Dermis microvascular lymphatic vessel endothelial cell (primary cell): ENCODE measurements around the gene DNER. TPM values are rescaled to one million over a fixed set of nuclear protein-coding genes. Genes with fewer than 3 reads are reported as not detected.
A peak's percentile ranks its signal among the peaks of the same experiment; 100 is the strongest.
"Not testable (repeated sequence)": the region's sequence is repeated elsewhere in the genome, so short reads cannot be mapped to it uniquely, and the experiment has no call there.

Experiments
- DNase-seq, 2 donors: peaks; one replicate each; pipeline versions ENCODE4 v3.0.0 to v3.0.0-alpha.2; 2010; ENCODE audit warnings: low read depth in 2 of 2
- total RNA-seq: library from RNA; depleted of rRNA; stranded (reverse); fragments of >200 nt; gene quantifications from 2 replicates; pipeline ENCODE4 v1.2.1, GENCODE V29; 2014

DNER gene
- total RNA-seq, 1 donor from 2014 or later: under 0.01 TPM

GRCh38 chr2:229622495-229623355, 91.6 kb downstream of the DNER start:
- DNase-seq: no peak

DNA sequence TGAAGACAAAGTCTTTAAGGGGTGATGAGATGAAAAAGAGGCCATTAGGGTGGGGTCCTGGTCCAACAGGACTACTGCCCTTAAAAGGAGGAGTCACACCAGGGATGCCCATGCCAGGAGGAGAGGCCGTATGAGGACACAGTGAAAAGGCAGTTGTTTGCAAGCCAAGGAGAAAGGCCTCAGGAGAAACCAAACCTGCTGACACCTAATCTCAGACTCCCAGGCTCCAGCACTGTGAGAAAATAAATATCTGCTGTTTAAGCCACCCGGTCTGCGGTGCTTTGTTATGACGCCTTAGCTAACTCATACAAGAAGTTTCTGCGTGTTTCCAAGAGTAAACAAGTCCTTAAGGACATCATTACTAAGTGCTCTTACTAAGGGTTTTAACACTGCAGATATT, 93.6 kb downstream of the DNER start:
- no peak for DNase-seq

DNA sequence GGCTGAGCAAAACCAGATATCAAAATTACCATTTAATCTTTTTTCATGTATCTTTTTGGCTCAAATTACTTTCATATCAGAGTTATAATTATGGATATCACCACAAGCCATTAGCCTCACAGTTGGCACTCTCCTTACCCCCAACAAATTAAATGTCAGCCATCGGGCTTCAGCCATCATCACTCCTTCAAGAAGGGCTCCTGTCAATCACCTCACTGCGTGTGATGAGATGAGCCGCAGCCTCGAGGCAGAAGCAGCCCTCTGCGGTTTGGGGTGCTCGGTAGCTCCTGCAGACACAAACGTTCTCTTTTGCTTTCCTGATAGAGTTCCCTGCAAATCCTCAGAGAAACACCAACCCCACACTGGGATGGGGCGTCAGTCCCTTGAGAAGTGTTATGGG, 94.1 kb downstream of the DNER start:
- no peak for DNase-seq

- no peak for DNase-seq
These were observed 97.9 kb downstream of the DNER start for GRCh38 chr2:229616433-229616832.

DNA sequence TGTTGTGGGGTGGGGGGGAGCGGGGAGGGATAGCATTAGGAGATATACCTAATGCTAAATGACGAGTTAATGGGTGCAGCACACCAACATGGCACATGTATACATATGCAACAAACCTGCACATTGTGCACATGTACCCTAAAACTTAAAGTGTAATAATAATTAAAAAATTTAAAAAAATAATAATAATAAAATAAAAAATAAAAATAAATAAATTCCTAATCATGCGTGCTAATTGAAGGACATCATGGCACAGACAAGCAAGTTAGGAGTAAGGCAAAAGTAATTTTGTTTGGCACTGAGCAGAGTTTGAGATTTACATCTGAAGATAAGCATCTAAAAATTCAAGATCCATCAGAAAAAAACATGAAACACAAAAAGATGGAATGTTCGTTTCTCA, 100.3 kb downstream of the DNER start:
- DNase-seq: not testable (repeated sequence)

- DNase-seq: no peak
These were observed 101.9 kb downstream of the DNER start for GRCh38 chr2:229612384-229612971.

DNA sequence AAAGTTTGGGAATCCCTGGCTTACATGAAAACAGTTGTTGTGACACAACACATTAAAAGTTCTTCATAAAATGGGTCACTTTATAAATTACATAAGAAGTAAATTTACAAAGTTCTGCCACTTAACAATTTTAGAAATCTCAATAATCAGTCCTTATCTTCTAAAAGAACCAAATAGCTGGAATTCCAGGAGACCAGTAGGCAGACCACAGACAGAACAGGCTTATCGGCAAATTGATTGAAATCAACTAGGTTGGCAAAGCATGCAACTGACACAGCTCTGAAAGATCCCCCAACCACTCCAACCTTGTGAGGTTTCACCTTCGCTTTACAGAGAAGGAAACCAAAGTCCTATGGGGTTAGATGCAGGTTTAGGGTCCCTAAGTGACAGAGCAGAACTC, 103.0 kb downstream of the DNER start:
- DNase-seq: no peak

GRCh38 chr2:229610872-229611271, 103.5 kb downstream of the DNER start:
- peak in 1 of 2 donors; percentile 36 for DNase-seq

GRCh38 chr2:229610333-229610732, 104.0 kb downstream of the DNER start:
- peak in 1 of 2 donors; percentile 60 for DNase-seq

DNA sequence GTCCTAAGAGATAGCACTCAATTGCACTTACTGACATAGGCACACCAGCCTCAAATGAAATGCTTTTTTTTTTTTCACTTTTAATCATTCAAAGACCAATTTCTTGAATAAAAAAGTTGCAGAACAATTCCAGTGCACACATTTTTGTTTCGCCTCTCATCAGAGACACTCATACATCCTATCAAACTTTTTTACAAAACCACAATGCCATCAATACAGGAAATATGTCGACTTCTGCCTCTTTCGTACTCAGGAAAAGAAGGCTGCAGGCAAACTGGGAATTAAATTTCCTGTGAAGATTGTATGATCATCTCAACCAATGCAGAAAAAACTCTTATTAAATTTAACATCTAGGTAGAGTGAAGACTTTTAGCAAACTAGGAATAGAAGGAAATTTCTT, 112.4 kb downstream of the DNER start:
- no peak for DNase-seq

DNA sequence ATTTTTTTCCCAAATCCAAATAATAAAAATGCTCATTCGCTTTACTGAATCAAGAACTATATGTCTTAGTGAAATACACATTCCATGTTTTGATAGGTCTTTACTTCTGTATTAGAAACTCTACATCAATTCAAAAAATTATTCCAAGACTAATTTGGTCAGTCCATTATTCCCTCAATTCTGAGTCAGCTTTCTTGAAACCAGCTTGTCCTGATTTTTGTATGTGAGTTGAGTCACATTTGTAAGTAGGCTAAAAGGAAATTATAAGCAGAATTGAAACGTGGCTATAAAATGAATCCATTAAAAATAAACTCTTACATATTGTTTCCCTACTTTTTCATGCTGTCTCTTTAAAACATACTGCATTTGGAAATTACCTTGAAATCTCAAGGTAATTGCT, 113.0 kb downstream of the DNER start:
- no peak for DNase-seq

DNA sequence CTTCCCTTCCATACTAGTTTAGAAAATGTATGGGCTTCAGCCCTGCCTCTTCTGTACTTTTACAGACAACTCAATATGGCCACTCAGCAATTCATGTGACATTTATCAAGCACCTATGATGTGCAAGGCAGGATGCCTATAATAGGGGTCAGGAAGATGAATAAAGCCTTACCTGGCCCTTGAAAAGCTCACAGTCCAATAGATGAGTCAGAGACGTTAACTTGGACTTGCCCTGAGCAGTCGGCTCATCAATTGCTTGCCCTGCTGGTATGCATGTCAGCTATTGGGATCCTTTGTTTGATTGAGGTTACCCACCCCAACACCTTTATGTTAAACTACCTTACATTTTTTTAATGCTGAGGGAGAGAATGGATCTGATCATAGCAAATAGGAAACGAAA, 116.1 kb downstream of the DNER start:
- no peak for DNase-seq

DNA sequence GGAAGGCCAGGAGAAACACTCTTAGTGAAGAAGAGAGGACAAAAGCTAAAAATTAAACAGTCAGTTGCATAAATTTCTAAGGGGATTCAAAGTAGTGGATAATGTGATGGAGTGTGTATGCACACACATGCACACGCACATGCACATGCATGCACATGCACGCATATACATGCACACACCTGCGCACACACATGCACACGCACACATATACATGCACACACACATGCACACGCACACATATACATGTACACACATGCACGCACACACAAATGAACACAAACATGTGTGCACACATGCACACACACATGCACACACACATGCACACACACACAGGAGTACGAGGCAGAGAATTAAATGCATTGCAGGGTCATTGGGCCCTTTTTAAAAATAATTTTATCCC, 117.6 kb downstream of the DNER start:
- DNase-seq: no peak

DNA sequence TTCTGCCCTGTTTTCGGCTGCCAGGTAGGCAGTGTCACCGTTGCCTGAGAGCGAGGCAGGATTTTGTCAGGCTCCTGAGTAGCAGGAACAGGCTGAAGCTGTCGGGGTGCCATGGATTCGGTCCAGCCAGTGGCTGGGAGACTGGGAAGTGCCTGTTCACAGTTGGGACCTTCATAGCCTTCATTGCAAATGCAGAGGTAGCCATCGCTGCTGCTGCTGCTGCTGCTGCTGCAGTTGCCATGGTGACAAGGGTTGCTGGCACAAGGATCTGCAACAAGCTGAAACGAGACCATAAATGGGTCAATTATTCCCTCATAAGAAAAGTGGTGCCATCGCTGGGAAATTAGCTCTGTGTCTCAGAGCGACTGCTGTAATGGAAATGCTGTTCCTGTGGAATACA, 122.7 kb downstream of the DNER start:
- DNase-seq: no peak

DNA sequence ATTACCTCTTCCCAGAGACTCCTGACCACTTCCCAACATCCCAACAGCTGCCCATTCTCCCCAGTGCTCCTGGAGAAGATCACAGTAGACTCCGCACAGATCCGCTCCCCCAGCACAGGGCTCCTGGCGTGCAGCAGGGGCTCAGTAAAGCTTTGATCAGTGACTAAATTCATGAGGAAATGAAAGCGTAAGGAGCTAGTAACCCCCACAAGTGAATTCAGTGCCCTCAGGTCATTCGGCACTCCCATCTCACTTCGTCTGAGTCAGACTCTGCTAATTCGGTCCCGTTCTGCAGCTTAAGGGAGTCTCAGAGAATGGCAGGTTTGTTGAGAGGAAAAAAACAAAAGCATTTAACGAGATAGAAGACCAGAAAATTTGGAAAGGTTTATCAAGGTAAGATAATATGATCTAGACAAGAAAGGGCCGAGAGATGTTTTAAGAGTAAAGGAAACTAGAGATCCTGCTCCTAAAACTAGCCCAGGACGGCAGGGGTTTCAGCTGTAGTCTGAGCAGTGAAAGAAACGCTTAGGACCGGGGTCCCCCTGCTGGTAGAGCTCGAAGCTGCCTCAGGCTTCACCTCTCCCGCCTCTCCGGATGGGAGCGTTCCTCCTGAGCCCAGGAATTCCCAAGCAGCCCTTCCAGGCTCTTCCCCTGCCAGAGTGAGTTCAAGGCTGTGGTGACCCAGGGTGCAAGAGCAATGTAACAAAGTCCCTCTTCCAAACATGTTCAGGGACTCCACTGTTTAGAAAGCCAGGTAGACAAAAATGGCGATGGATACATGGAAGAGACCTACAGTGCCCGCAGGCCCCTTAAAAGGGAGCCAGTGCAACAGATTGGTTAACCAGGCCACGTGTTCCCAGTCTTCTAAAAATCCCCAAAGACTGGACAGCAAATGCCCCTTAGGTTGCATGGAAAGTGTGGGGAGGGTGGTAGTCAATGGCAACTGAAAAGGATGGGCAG, 127.3 kb downstream of the DNER start:
- DNase-seq: peak; percentile 28 to 71

DNA sequence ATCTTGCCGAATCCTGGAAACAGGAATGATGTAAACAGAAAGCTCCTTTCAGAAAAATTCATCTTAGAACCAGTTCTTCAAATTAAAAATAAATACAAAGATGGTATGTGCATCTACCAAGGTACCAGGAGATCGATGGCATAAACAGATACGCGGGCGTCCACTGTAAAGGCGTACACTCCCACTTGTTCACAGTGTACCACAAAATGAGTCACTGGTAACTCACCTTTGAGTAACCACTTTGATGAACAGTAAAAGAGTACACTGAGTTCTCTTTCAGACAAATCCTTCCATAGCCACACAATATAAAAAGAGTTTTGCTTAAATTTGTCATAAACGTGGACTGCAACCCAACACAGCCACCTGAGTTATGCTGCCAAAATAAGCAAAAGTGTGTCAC, 128.3 kb downstream of the DNER start:
- DNase-seq: no peak

- DNase-seq: no peak
These were observed 132.2 kb downstream of the DNER start for GRCh38 chr2:229582151-229582550.

DNA sequence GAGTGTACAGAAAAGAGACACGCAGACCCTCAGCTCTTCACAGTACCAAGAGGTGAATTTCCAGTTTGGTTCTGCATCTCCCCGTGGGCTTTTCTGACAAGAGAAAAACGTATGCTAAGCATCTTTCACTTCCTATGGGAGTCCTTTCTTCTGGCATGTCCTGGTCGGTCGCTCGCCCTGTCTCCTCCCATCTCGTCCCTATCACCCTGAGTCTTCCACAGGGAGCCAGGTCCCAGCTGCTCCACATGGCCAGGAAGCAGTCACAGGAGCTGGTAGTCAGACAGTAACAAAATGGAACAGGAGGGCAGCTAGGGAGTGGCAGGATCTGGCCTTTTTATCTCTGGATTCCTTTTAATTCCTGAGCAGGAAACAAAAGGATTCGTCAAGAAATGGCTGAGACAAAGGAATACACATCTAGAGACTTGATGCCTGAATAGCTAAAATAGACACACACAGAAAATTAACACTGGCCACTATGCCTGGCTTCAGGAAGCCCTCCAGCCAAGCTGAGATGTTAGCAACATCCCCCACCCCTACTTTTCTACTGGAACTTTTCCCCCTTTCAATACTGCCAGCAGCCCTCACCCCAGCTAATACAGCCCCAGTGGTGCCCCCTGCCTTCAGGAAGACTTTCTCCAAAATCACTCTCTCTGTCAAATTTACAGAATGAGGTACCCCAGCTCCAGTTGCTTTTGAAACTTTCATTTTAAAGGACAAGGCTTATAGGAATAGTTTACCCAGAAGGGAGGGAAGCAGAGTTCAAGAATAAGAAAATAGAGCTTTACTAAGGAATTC, 136.1 kb downstream of the DNER start:
- no peak for DNase-seq

GRCh38 chr2:229575569-229576315, 138.6 kb downstream of the DNER start:
- DNase-seq: no peak

DNA sequence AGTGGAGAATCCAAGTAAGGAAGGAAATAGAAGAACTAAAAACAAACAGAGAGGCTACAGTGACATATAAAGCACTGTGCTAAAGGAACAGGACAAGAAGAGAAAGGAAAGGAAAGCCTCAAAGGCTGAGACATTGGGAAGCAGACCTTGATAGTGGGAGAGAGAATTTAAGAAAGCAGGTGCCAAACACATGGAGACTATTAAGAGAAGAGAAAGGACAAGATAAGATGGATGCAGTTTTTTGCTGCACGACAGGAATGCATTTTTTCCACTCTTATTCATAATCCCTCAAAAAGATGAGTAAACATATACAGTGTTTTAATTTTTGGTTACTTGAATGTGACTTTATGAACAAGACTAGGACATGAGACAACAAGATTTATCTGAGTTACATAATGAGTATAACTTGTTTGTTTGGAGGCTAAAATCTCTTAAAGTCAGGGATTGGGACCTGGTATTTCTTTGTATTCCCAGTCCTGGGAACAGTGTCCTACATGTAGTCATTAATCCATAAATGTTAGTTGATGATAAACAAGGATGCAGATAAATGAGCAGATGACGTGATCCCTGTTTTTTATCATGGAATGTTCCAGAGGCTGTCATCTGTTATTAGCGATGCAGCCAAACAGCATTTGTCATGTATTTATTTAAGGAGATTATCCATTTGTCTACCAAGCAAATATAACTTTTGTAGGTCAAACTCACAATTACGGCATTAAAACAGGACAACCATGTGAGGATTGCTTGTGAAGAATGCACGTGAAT, 141.7 kb downstream of the DNER start:
- DNase-seq: no peak
